ENCODE data around the gene VPREB3.

VPREB3 gene

DNA sequence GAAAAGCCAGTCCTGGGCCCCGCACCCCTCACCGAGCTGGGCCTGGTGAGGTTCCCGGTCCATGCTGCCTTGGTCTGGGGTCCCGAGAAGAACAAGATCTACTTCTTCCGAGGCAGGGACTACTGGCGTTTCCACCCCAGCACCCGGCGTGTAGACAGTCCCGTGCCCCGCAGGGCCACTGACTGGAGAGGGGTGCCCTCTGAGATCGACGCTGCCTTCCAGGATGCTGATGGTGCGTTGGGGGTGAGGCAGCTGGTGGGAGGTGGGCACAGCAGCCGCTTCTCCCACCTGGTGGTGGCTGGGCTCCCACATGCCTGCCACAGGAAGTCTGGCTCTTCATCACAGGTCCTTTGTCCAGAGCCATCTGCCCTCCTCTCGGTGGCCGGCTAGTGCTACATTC is 28.0 kb upstream of the VPREB3 start:
- no peak for DNase-seq

DNA sequence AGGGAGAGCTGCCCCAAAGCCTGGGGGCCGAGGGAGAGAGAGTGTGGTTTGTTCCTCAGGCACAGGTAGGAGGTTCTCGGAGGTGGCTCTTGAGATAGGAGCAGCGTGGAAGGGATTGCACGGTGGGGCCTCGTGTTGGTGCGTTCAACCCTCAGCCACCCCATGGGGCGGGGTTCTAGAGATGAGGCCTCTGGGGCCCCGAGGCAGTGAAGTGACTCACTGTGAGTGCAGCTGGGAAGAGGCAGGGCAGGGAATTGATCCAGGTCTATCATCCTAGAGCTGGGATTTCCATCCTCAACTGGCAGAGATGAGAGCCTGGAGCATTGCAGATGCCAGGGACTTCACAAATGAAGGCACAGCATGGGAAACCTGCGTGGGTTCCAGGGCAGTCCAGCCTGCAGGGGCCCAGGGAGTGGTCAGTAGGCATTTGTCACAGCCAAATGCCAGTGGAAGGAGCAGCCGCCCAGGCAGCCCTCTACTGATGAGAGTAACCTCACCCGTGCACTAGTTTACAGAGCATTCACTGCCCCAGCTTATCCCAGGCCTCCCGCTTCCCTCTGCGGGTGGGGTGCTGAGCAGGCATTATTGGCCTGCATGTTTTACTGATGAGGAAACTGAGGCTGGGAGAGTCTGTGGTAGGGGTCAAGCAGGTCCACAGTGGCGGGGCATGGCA is 27.4 kb upstream of the VPREB3 start:
- peak; percentile 93 for DNase-seq

DNA sequence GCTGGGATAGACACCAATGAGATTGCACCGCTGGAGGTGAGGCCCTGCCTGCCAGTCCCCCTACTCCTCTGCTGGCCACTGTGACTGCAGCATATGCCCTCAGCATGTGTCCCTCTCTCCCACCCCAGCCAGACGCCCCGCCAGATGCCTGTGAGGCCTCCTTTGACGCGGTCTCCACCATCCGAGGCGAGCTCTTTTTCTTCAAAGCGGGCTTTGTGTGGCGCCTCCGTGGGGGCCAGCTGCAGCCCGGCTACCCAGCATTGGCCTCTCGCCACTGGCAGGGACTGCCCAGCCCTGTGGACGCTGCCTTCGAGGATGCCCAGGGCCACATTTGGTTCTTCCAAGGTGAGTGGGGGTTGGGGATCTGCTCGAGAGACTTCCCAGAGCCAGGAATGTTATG is 26.8 kb upstream of the VPREB3 start:
- DNase-seq = no peak

DNA sequence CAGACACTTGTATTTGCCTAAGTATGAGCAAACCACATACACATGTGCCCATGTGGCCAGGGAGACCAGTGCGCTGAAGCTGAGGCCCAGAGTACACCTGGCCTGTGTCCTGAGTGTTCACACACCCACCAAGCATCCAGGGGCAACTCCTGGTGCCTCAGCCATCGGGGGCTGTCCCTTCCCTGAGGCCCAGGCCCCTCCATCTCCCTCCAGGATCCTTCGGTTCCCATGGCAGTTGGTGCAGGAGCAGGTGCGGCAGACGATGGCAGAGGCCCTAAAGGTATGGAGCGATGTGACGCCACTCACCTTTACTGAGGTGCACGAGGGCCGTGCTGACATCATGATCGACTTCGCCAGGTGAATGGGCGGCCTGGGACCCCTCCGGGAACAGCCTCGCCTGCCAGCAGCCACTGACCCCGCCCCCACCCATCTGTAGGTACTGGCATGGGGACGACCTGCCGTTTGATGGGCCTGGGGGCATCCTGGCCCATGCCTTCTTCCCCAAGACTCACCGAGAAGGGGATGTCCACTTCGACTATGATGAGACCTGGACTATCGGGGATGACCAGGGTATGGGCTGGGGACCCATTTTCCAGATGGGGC is 26.0 kb upstream of the VPREB3 start:
- DNase-seq = no peak

DNA sequence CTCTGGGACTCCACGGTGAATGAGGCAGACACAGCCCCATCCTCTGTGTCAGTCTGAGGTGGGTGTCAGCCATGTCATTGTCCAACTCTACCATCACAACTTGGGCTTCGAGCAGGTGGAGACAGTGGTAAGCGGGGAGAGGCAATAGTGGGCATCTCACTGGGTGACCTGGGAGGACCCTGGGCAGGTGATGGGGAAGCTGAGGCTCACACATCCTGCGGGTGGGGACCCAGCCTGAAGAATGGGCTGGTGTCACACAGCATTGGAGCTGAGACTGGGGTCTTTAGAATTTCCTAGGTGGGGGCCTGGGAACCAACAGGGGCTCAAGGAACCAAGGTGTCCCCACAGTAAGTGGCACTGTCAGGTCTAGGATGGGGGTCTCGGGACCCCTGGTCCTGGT is 25.5 kb upstream of the VPREB3 start:
- no peak for DNase-seq

DNA sequence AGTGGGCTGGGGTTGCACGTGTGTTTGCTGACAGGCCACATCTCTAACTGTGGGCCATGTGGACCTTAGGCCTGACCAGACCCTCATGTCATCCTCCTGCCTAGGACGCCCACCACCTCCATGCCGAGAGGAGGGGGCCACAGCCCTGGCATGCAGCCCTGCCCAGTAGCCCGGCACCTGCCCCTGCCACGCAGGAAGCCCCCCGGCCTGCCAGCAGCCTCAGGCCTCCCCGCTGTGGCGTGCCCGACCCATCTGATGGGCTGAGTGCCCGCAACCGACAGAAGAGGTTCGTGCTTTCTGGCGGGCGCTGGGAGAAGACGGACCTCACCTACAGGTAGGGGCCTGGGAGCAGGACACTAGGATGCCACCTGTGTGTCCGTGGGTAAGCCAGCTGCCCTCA is 24.9 kb upstream of the VPREB3 start:
- DNase-seq = no peak

DNA sequence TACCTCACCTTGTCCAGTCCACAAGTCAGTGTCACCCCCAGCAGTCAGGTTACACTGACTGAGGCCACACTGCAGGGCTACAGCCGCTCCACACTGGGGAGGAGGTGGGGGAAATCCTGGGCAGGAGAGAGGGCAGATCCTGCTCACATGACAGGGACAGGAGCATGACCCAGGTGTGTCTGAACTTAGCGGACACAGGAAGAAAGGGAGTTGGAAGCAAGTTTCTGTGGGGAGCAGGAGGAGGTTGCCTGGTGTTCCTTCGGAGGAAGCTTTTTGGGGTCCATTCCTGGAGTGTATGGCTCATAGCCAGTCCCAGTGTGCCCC is 24.3 kb upstream of the VPREB3 start:
- no peak for DNase-seq

DNA sequence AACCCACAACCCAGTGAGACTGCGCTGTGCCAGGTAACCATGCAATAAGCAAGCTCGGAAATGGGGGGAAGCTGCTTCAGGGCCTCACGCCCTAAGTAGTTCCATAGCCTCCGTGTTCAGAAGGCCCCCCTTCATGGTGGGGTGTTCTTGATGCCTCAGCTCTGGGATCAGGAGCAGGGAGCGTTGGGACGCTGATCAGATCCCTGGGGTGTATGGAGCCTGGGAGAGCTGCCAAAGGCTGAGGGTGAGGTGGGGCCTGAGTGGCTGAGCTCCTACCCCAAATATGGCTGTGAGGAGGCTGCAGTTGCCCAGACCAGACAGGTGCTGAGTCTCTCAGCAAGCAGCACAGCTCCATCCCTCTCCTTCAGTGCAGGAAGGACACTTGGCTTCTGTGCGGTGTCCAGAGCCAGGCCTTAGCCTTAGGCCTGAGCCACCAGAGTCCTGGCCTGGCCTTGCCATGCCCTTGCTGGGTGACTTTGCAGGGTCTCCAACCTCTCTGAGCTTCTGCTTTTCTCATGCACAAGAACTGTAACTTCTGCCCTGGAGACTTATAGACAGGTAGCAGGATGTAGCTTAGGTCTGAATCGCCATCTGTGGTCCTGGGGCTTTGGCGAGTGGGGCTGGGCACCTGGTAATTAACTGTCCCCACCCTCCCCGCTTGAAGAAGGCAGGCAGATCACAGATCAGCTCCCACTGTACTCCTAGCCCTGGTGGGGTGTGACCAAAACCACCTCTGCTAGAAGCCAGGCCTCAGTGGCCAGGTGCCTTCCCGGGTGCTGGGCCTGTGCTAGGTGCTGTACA is 23.8 kb upstream of the VPREB3 start:
- no peak for DNase-seq

DNA sequence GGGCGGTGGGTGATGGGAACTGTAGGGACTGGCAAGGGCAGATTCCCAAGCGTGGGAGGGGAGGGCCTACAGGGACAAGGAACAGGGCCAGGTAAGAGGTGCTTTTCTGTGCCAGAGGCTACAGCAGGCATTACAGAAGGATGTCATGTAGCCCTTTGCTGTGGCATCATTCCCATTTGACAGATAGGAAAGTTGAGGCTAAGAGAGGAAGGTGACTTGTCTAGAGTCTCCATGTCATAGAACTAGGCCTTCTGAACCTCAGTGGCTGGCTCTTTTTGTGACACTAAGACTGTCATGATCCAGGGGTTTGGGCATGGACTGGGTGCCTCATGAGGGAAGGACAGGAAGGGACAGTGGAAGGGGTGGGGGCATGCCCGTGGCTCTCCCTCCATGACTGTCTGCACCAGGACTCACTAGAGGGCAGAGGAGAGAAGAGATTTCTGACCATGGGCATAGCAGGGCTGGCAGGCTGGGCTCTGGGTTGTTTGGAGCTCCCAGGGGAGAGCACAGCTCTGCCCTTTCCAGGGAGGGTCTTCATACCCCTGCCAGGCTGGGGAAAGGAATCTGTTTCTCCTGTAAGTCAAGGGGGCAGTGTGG is 21.7 kb upstream of the VPREB3 start:
- DNase-seq = no peak

DNA sequence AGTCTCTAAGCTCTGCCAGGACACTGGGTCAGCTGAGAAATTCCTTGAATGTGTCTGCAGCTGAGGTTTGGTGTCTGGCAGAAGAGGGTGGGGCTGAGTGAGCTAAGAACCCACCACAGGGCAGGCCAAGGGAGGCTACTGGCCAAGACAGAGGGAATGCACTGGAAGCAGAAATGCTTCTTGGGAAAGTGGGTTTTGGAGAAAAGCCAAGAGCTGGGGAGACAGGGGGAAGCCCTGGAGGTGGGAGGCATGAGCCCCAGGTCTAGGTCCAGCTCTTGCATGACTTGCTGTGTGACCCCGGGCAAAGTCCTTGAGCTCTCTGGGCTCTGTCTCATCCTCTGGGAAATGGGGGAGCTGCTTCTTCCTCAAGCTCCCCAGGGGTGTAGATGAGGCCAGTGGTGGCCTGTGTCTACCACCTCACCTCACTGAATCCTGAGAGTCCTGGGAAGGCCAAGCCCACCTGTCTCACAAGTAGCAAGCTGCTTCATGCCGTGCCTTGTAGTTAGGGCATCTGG is 20.8 kb upstream of the VPREB3 start:
- DNase-seq = peak; percentile 64

DNA sequence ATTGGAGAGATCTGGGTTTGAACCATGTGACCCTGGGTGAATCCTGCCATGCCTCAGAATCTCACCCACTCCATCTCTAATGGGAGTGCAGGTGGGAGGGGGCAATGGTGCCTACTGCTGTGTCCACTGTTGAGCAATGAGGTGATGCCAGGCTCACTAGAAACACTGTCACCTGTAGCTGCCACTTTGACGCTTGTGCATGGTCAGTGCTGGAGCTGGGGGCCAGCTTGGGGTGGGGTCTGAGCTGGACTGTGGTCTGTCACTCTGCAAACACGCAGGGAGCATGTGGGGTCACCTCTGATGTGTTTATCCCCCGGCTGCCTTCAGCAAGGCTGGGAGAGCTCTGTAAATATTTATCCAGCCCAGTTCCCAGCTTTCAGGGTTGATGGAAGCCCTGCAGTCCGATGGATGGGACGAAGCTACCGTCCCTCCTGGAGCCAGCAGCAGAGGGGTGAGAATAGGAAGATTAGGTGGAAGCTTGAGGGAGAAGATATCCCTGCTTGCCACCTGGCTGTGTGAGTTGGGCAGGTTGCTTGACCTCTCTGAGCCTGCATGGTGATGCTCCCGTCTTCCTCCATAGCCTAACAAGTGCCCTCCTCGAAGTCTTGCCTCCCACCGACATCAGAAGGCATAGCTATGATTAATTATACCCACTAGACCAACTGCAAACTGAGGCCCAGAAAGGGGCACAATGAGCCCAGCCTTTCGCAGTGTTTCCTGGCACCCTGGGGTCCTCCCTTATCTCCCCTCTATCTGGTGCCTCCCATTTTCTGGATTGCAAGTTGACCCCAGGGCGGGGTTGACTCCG is 20.1 kb upstream of the VPREB3 start:
- no peak for DNase-seq

DNA sequence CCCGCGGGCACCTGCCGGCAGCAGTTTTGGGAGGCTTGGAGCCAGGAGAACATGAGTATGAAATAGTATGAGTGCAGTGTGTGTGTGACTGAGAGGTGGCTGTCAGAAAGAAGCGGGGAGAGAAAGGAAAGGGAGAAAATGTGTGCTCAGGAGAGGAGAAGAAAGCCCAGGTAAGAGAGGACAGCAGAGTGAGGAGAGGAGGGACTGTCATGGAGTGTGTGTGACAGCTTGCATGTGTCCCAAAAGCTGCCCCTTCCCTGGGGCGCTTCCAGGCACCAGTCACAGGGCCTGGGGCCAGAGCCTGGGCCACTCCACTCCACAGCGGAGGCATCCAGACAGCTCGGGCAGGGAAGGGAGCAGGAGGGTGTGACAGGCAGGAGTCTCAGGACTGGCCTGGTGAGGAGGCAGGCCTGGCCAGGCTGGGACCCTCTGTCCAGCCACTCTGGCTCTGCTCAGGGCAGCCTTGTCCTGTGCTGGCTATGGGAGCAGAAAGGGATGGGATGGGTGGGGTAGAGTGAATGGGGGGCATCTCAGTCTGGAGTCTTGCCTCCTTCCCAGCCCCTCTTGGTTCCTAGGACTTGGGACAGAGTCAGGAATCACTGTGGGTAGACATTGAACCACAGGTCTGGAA is 19.4 kb upstream of the VPREB3 start:
- no peak for DNase-seq

DNA sequence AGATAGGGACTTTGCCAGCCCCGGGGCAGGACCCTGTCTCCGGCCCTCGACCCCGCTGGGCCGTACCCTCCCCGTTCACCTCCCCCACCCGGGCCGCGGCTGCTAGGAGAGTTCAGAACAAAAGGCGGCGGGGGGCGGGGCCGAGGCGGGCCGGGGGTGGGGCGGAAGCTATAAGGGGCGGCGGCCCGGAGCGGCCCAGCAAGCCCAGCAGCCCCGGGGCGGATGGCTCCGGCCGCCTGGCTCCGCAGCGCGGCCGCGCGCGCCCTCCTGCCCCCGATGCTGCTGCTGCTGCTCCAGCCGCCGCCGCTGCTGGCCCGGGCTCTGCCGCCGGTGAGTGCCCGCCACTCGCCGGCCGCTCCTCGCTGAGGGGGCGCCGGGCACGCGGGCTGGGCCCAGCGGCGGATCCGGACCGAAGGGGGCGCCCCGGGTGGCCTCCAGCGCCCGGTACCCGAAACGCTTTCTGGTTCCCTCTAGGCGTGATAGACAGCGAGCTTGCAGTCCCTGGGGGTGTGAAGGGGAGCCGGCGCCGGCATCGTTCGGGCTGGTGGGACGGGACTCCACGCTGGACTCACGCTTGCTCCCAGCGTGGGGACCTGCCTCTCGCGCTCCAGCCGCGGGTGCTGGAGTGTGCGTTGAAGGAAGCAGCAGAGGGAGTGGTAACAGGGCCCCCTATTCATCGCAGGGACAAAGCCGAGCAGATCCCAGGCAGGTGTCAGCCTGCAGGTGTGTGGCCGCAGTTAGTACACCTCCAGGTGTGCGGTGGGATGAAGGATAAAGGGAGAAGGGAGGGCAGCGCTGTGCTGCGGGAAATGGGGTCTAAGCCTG is 18.6 kb upstream of the VPREB3 start, which contains the start of gene MMP11:
Gene MMP11, plus strand, starts transcription at position 201 of the 825 bp plus-strand sequence. Its CDS starts 22 bp downstream, at position 223.
- DNase-seq = peak; percentile 62

DNA sequence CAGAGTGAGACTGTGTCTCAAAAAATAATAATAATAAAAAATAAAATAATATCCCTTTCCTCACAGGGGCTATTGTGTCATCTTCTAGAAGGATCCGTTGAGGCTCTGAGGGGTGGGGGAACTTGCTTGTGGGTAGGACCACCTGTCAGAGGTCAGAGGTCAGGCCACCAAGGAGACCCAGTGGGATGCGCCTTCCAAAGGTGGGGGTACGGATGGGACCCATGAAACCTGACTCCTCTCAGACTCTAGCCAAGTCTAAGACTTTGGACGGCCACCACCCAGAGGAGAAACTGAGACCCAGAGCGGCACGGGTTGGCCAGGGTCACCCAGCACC is 18.1 kb upstream of the VPREB3 start:
- DNase-seq = no peak

DNA sequence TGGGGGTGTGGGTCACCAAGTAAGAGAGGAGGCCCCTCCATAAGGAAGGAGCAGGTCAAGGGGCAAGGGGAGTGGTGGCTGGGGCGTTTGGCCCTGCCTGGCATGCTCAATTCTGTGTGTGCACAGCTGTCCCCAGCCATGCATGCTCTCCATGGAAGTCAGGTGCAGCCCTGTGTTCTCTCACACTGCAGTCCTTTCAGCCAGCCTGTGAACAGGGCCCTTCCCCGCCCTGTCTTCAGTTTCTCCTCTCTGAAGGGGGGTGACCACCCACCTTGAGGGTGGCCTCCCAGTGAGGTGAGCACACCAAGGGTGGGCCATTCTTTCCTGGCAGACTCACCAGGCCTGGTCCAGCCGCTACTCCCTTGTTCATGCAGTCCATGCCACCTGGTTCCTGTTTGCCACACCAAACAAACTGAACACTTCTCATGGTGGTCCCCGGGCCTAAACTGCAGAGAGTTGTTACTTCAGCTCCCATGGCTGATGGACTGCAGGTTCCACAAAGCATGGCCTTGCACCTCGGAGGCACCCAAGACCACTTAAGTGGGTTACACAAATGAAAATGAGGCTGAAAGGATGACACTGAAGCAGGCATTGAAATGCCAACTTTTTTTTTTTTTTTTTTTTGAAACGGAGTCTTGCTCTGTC is 15.2 kb upstream of the VPREB3 start:
- no peak for DNase-seq

DNA sequence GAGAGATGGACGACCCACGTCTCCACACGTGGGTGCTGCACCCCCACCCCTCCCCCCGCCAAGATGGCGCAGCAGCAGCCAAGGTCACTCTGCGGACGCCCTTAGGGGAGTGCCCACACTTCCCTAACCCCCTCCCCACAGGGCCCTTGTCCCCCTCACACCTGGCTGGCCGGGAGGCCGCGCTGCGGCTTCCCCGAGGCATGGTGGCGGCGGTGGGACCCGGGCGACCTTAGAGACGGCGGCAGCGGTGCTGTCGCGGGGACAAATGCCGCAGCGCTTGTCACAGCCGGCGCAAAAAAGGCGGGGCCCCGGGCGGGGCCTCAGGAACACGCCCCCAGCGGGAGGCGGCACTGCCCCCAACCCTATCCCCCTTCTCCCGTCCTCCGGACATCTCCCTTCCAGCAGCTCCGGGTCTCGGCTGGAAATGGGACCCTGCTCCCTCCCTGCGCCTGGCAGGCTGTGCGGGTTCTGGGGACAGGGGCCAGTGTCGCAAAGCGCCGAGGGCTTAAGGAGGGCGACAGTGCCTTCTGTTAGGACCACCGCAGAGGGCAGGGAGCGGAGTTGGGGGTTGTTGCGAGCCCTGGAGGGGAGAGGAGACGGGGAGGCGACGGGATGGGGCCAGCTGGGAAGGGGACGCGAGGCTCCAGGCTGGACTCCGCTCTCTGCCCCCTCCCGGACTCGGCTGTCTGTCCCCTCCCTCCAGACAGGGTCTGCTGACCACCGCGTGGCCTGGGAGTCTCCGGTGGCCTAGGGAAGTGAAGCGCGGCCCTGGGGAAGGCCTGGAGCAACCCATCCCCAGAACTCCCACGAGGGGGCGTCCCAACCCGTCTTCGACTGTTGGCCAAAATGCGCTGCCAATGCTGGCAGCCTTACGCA is 13.7 kb upstream of the VPREB3 start, which contains the start of gene CHCHD10:
Gene CHCHD10, minus strand, starts transcription at position 300 of the 876 bp plus-strand sequence. Its CDS starts 98 bp downstream, at position 202.
- peak; percentile 72 for DNase-seq

DNA sequence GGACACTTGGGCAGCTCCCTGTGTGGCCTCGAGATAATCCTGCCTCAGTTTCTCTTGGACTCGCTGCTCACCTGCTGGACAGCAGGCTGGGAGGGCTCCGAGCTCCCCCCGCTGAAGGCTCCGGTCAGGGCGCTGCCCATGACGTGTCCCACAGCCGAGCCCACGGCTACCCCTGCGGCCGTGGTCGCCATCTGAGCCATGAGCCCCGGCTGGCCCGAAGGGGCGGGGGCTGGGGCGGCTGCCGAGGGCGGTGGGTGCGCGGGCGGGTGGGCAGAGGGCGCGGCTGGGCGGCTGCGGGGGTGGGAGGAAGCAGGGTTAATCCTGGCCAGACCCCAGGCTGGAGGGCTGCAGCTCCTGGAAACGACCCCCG is 13.1 kb upstream of the VPREB3 start:
- no peak for DNase-seq

DNA sequence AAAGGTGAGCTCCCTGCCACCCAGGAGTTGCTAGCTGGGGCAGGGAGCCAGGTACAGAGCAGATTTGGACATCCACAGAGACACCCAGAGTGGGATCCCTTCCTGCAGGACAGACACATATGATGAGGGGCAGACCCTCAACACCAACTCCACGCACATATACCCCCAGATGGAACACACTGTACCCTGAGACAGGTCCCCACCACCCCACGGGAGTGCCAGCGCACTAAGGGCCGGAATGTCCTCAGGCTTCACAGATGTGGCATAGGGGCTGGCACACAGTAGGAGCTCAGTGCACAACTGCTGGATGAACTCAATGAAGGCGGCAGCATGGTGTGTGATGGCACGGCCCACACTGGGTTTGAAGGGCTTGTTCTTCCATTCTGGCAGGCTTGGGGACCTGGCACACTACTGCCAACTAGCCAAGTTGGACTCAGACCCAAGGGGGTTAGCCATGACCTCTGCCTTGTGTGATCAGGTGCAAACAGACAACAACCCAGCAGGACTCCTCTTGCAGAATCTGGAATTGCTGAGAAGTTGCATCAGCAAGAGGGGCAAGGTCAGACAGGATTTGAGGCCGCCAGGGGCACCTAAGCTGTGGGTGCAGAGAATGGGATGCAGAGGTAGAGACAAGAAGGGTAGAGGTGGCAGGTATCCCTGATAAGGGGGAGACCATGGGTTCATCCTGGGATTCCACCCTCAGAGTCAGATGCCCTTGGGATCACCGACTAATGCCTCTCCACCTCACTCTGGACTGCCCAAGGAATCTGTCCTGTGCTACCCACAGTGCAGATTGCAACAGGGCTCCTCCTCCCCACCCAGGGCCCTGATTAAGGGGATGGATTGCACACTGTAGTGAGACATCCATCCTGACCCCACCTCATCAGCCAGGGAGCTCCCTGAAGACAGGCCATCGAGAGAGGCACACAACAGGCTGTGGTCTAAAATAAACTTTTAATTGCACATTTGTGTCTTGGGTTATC is 11.0 kb upstream of the VPREB3 start:
- DNase-seq = no peak
